K562 (cell line): ENCODE measurements around the gene ZFAND2B. TPM values are rescaled to one million over a fixed set of nuclear protein-coding genes. Genes with fewer than 3 reads are reported as not detected.

Experiments used
- CBX2 ChIP-seq: fragments of 200-600 bp; sonication (generic); IDR thresholded peaks from one replicate; pipeline ENCODE4 v1.6.1; 2012; ENCODE audit warnings: mild to moderate bottlenecking, low read length, inconsistent platforms; ENCODE audit not compliant: insufficient read depth, poor library complexity, severe bottlenecking
- CXXC5 ChIP-seq: fragments of 250-450 bp; sonication (Bioruptor Pico); IDR thresholded peaks from 2 replicates; pipeline ENCODE4 v1.8.0; 2022; ENCODE audit warnings: inconsistent platforms, mild to moderate bottlenecking, moderate library complexity
- L3MBTL2 ChIP-seq: fragments of 450-650 bp; IDR thresholded peaks from 2 replicates; pipeline ENCODE4 v1.6.1; 2016; ENCODE audit warnings: mild to moderate bottlenecking, moderate library complexity
- SRSF7 ChIP-seq: fragments of 200-400 bp; formaldehyde crosslinking; optimal IDR thresholded peaks from 2 replicates; pipeline ENCODE3; 2017; ENCODE audit warnings: mild to moderate bottlenecking, low read depth, low read length
- ZNF583 ChIP-seq: fragments of 250-450 bp; sonication (Bioruptor Pico); IDR thresholded peaks from 2 replicates; pipeline ENCODE4 v1.4.0; 2020
- polyA plus RNA-seq, 8 experiments: library from polyadenylated mRNA; depleted of rRNA in 4 of 8; stranded (reverse) in 5 of 8; unstranded in 3 of 8; fragments of >200 nt; fragmentation: Nextera tagmentation in 2 of 8; fragmentation: Illumina TruSeq in 1 of 8; extraction: Ambion mirVana in 2 of 8; extraction: Trizol in 1 of 8; gene quantifications; 2 replicates each; pipeline versions ENCODE4 v1.2.1 to v1.2.3, GENCODE V29; 2011 to 2014; ENCODE audit warnings: inconsistent platforms in 1 of 8, missing spikeins in 1 of 8
- total RNA-seq, 7 experiments: library from RNA; depleted of rRNA in 6 of 7; stranded (reverse); fragments of >200 nt in 6 of 7; fragmentation: Illumina TruSeq in 2 of 7; extraction: Trizol in 2 of 7; gene quantifications; 2 replicates each; pipeline versions ENCODE4 v1.2.1 to v1.2.3, GENCODE V29; 2011 to 2021; ENCODE audit warnings: low replicate concordance in 1 of 7
- TF ChIP-seq, protein P1 (sequence below), 2 experiments: fragments of 200-800 bp in 1 of 2; sonication (Bioruptor generic) in 1 of 2; sonication (generic) in 1 of 2; formaldehyde crosslinking in 1 of 2; IDR thresholded peaks in 1 of 2; conservative IDR thresholded peaks in 1 of 2; 2 replicates each; pipeline versions ENCODE4 v1.5.0 to v1.6.1; 2016 to 2020; ENCODE audit warnings: missing compliant biosample characterization in 1 of 2, missing genetic modification characterization in 1 of 2, missing genetic modification reagents in 1 of 2
- TF ChIP-seq, protein P2 (sequence below), 2 experiments: fragments of 450-650 bp; formaldehyde crosslinking in 1 of 2; IDR thresholded peaks; 2 replicates each; pipeline versions ENCODE4 v1.4.0 to v1.6.1; 2014 to 2020; ENCODE audit warnings: mild to moderate bottlenecking in 2 of 2, borderline replicate concordance in 1 of 2, low read depth in 1 of 2

The ZFAND2B gene
- total and polyA plus RNA-seq, 9 of the 15 experiments (the other 6 are each of a cell fraction or from before 2014, with no cell fraction given), result 9.9 to 33.3 (median 26.1) TPM

DNA sequence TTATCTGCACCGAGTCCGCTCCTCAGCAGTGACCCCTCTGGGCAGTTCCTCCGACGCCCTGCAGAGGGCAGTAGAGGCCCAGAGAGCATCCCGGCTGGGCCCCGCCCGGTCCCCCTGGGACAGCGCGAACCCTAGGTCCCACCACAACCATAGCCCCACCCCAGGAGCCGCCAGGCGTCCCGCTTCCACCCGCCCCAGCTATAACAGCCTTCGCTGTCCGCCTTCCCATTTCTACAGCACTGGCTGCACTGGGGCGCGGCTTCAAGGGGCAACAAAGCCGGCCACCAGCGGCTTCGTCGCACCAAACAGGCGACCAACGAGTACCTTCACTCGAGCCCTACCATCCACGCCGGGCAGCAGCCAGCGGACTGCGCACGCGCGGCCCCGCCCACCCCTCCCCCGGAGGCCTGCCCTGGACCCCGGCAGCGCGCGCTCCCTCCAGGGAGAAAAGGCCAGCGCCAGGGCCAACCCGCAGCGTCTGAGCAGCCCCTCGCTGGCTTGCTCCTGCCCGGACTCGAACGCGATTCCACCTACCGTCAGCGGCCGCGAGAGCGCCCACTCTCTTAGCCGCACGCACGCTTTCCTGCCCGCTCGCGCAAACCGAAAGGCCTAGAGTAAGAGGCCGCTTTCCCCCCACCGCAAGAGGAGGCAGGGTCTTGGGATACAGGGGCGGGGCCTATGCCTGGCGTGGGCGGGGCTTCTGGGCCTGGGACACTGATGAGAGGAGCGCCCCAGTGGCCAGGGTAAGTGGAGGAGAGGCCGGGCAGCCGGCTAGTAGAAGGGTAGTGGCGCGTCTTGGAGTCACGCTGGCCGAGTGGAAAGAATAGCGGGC lies 46.2 kb upstream of the ZFAND2B start, which contains the start of gene NHEJ1 (continued):
- TF ChIP-seq, protein P1, sequence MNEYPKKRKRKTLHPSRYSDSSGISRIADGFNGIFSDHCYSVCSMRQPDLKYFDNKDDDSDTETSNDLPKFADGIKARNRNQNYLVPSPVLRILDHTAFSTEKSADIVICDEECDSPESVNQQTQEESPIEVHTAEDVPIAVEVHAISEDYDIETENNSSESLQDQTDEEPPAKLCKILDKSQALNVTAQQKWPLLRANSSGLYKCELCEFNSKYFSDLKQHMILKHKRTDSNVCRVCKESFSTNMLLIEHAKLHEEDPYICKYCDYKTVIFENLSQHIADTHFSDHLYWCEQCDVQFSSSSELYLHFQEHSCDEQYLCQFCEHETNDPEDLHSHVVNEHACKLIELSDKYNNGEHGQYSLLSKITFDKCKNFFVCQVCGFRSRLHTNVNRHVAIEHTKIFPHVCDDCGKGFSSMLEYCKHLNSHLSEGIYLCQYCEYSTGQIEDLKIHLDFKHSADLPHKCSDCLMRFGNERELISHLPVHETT (CRISPR knock-in tag; conservative IDR thresholded peaks at IDR 0.05 in 1 of 2, IDR thresholded peaks at IDR 0.05 in 1 of 2), result no peak
- TF ChIP-seq, protein P2, sequence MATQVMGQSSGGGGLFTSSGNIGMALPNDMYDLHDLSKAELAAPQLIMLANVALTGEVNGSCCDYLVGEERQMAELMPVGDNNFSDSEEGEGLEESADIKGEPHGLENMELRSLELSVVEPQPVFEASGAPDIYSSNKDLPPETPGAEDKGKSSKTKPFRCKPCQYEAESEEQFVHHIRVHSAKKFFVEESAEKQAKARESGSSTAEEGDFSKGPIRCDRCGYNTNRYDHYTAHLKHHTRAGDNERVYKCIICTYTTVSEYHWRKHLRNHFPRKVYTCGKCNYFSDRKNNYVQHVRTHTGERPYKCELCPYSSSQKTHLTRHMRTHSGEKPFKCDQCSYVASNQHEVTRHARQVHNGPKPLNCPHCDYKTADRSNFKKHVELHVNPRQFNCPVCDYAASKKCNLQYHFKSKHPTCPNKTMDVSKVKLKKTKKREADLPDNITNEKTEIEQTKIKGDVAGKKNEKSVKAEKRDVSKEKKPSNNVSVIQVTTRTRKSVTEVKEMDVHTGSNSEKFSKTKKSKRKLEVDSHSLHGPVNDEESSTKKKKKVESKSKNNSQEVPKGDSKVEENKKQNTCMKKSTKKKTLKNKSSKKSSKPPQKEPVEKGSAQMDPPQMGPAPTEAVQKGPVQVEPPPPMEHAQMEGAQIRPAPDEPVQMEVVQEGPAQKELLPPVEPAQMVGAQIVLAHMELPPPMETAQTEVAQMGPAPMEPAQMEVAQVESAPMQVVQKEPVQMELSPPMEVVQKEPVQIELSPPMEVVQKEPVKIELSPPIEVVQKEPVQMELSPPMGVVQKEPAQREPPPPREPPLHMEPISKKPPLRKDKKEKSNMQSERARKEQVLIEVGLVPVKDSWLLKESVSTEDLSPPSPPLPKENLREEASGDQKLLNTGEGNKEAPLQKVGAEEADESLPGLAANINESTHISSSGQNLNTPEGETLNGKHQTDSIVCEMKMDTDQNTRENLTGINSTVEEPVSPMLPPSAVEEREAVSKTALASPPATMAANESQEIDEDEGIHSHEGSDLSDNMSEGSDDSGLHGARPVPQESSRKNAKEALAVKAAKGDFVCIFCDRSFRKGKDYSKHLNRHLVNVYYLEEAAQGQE (IDR thresholded peaks at IDR 0.05; ENCODE audit: borderline replicate concordance), result peak; percentile 60; the same call in 1 of the 2 replicates
- TF ChIP-seq, protein P2 (CRISPR knock-in tag; IDR thresholded peaks at IDR 0.05; ENCODE audit: low read depth), result no peak; the same call in 1 of the 2 replicates
- TF ChIP-seq CBX2 (no peak), SRSF7 (no peak), L3MBTL2 (peak; percentile 88), ZNF583 (CRISPR knock-in tag) (no peak), CXXC5 (CRISPR knock-in tag) (peak; percentile 42)
